Kidney (tissue), 14 donors: ENCODE data around the gene GRAMD1A. TPM values are rescaled to one million over a fixed set of nuclear protein-coding genes. Genes with fewer than 3 reads are reported as not detected.

Experiments
- DNase-seq, 5 donors: peaks; one replicate each; pipeline ENCODE4 v3.0.0-alpha.2; 2013 to 2020
- FAIRE-seq: peaks from 2 replicates; lab custom pipeline; 2012; peaks lifted over from hg19 to GRCh38; lab: Jason Lieb, UNC
- H3K27ac ChIP-seq, 2 donors: one replicate each; pipeline ENCODE4 v1.7.0; 2013; ENCODE audit warnings: low read depth in 2 of 2, low read length in 2 of 2, inconsistent platforms in 1 of 2
- H3K27me3 ChIP-seq: one replicate; pipeline ENCODE4 v1.7.1; 2013; ENCODE audit warnings: low read length, inconsistent platforms; ENCODE audit not compliant: control insufficient read depth, insufficient read depth
- H3K36me3 ChIP-seq, 3 donors: one replicate each; pipeline versions ENCODE4 v1.7.0 to v1.7.1; 2013; ENCODE audit warnings: low read length in 3 of 3, control low read depth in 1 of 3, inconsistent platforms in 1 of 3; ENCODE audit not compliant: insufficient read depth in 3 of 3, control insufficient read depth in 2 of 3
- H3K4me1 ChIP-seq, 3 donors: one replicate each; pipeline versions ENCODE4 v1.7.0 to v1.7.1; 2013; ENCODE audit warnings: low read length in 3 of 3, inconsistent platforms in 1 of 3, low read depth in 1 of 3; ENCODE audit not compliant: control insufficient read depth in 2 of 3, insufficient read depth in 2 of 3
- H3K4me3 ChIP-seq, 3 donors: one replicate each; pipeline versions ENCODE4 v1.7.0 to v1.8.1; 2013; ENCODE audit warnings: low read length in 3 of 3, control low read depth in 1 of 3, inconsistent platforms in 1 of 3
- H3K9ac ChIP-seq, 3 donors: one replicate each; pipeline versions ENCODE4 v1.7.0 to v1.7.1; 2013; ENCODE audit warnings: low read length in 3 of 3, control low read depth in 1 of 3, inconsistent platforms in 1 of 3
- H3K9me3 ChIP-seq, 3 donors: one replicate each; pipeline versions ENCODE4 v1.7.0 to v1.7.1; 2013; ENCODE audit warnings: low read length in 3 of 3, control low read depth in 1 of 3, inconsistent platforms in 1 of 3; ENCODE audit not compliant: control insufficient read depth in 2 of 3, insufficient read depth in 1 of 3
- CTCF ChIP-seq: IDR thresholded peaks from 3 replicates; pipeline ENCODE4 v1.5.1; 2012; ENCODE audit warnings: mild to moderate bottlenecking, moderate library complexity, borderline replicate concordance; ENCODE audit not compliant: insufficient read depth; ENCODE audit errors: extremely low read depth
- intact Hi-C: fragments of 100-400 bp; cut with DNase I; formaldehyde crosslinking; loops from one replicate; pipeline ENCODE4 v1.11.1; 2022
- polyA plus RNA-seq: library from polyadenylated mRNA; stranded (reverse); fragments of 350-450 nt; fragmentation: Illumina TruSeq; extraction: RNeasy Lipid Tissue Mini Kit (QIAGEN cat#74804); gene quantifications from one replicate; pipeline ENCODE4 v1.2.3, GENCODE V29; 2014; ENCODE audit warnings: low read depth, low replicate concordance; ENCODE audit not compliant: insufficient read depth
- total RNA-seq: library from RNA; stranded (reverse); fragmentation: NEBNext Ultra II Directional; extraction: Animal tissue kit (Norgen Biotek cat#: 25700); gene quantifications from one replicate; pipeline ENCODE4 v1.2.1, GENCODE V29; 2021
- donor health status: control.
- donor health status: control.
- donor health status: control.
- donor health status: control.
- donor health status: control.
- donor health status: DM: yes; HTN: yes; CAD: no.
- donor health status: Normal renal cell carcinoma (clear cell type).

Gene GRAMD1A
- total and polyA plus RNA-seq, 2 donors from 2014 or later, result 29.8 to 87.3 TPM

- Histone ChIP-seq H3K4me3 (no peak overlapping the region), H3K27me3 (no peaks in the 10 kb centered on the region), H3K36me3 (no peaks in the 10 kb centered on the region), H3K4me1 (no peaks in the 10 kb centered on the region), H3K9me3 (no peaks in the 10 kb centered on the region), H3K27ac (no peak overlapping the region), H3K9ac (no peak overlapping the region)
- TF ChIP-seq CTCF, result peak; percentile 25
- DNase-seq, result peak in 2 of 5 donors; percentile 26 to 58
- FAIRE-seq, result no peak
- intact Hi-C loops, result no loop called here
Observed at GRCh38 chr19:35055715-35056179, 55.6 kb downstream of the GRAMD1A start.

- H3K27ac ChIP-seq, result no peak overlapping the region
- no peak overlapping the region for H3K9ac ChIP-seq
- H3K4me3 ChIP-seq, result no peak overlapping the region
- H3K27me3 ChIP-seq, result no peaks in the 10 kb centered on the region
- intact Hi-C loops, result no loop called here
- no peak for FAIRE-seq
- no peaks in the 10 kb centered on the region for H3K4me1 ChIP-seq
- no peak for TF ChIP-seq CTCF
- no peaks in the 10 kb centered on the region for H3K9me3 ChIP-seq
- H3K36me3 ChIP-seq, result no peaks in the 10 kb centered on the region
- no peak for DNase-seq
Observed at GRCh38 chr19:35056513-35057063, 56.5 kb downstream of the GRAMD1A start.

- intact Hi-C loops, result no loop called here
- FAIRE-seq (peak; percentile 84), DNase-seq (no peak)
- Histone ChIP-seq H3K27me3 (no peaks in the 10 kb centered on the region), H3K9ac (no peak overlapping the region), H3K4me3 (no peak overlapping the region), H3K36me3 (peaks cover 0 to 5% (median 0%) of the 10 kb centered on the region in 3 donors), H3K27ac (no peak overlapping the region), H3K4me1 (no peaks in the 10 kb centered on the region), H3K9me3 (no peaks in the 10 kb centered on the region)
- TF ChIP-seq CTCF, result no peak
Observed at GRCh38 chr19:35058370-35058769, 58.2 kb downstream of the GRAMD1A start.
